Esophagus squamous epithelium (tissue), 4 donors: ENCODE data around the gene COQ2.

Source experiments
- CTCF ChIP-seq, 6 experiments: fragments of 450-650 bp in 4 of 6; fragments of 200-600 bp in 2 of 6; sonication (generic) in 2 of 6; IDR thresholded peaks; one replicate each; pipeline ENCODE4 v1.5.1; 2016 to 2019; ENCODE audit warnings: antibody characterized with exemption in 6 of 6, mild to moderate bottlenecking in 4 of 6, moderate library complexity in 4 of 6
- POLR2A ChIP-seq, 4 donors: fragments of 450-650 bp; IDR thresholded peaks; one replicate each; pipeline ENCODE4 v1.6.1; 2017; ENCODE audit warnings: antibody characterized with exemption in 4 of 4, mild to moderate bottlenecking in 4 of 4, moderate library complexity in 3 of 4

DNA sequence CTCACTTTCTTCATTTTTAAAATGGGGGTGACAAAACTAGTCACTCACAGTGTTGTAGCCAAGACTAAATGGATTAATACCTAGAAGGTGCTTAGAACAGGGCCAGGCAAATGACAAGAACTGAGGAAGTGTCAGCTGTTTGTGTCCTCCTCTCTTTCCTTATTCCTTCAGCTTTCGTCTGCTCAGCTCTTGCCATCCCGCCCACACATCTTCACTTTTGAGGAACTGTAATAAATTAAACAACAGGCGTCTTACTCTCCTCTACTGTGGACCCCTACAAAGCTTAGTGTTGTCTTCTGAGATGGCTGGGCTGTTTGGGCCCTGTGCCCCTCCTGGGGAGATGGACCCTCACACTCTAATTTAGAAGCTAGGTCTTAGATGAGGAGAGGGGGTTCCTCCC lies 47.4 kb upstream of the COQ2 start:
- no peak for TF ChIP-seq CTCF (IDR thresholded peaks at IDR 0.05)
- no peak for TF ChIP-seq POLR2A (IDR thresholded peaks at IDR 0.05)
